ENCODE results near the gene MAN1C1. TPM values are rescaled to one million over a fixed set of nuclear protein-coding genes. Genes with fewer than 3 reads are reported as not detected.

The MAN1C1 gene
- total RNA-seq, 1 experiment from 2014 or later: 9.3 TPM

DNA sequence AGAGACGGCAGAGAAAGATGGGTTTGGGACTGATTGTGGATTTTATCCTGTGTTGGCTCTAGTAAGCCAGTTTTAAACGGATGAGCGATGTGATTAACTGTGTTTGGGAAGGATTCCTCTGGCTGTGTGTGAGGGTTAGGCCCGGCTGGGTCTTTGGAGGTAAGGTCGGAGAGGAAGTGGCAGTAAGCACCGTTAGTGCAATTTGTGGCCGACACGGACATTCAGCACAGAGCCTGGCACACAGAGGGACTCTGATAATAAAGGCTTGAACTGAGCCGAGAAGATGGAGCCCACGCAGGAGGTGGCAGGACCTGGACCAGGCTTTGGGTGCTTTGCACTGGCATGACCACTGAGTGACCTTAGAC lies 204.5 kb downstream of the MAN1C1 start:
- no peak for DNase-seq
- Histone ChIP-seq H3K9ac (ENCODE audit: extremely low read depth, insufficient read length, low read length) (peak overlapping the region; percentile 52), H3K14ac (ENCODE audit: insufficient read depth, low read length) (no peak overlapping the region)

More for the DNA sequence above, 204.5 kb downstream of the MAN1C1 start:
- Histone ChIP-seq H2BK120ac (ENCODE audit: low read depth, low read length, poor library complexity, severe bottlenecking) (no peak overlapping the region), H3K23ac (ENCODE audit: insufficient read length, low read depth, low read length) (no peak overlapping the region), H3T11ph (ENCODE audit: low read length) (no peak overlapping the region), H3K56ac (ENCODE audit: insufficient read length, low read depth, low read length) (no peak overlapping the region), H3K4ac (ENCODE audit: low read depth, low read length) (no peak overlapping the region), H3K18ac (ENCODE audit: insufficient read length, low read depth, low read length) (no peak overlapping the region), H4K91ac (ENCODE audit: insufficient read length, low read depth, low read length) (no peak overlapping the region), H3K9me3 (ENCODE audit: control insufficient read depth, low read depth, low read length) (no peaks in the 10 kb centered on the region), H3K23me2 (ENCODE audit: insufficient read length, low read depth, low read length, poor library complexity, severe bottlenecking) (peaks cover 11% of the 10 kb centered on the region), H2BK12ac (ENCODE audit: insufficient read length, low read depth, low read length) (no peak overlapping the region), H3K79me2 (ENCODE audit: insufficient read depth, low read length) (no peaks in the 10 kb centered on the region; the same call in 1 of the 2 replicates), H2AK5ac (ENCODE audit: insufficient read length, low read length) (no peak overlapping the region), H2BK20ac (ENCODE audit: low read depth, low read length, poor library complexity, severe bottlenecking) (no peak overlapping the region), H2BK15ac (ENCODE audit: low read depth, low read length) (no peak overlapping the region), H2AFZ (ENCODE audit: low read length) (no peak overlapping the region), H3K79me1 (ENCODE audit: insufficient read depth, low read depth, low read length, poor library complexity, severe bottlenecking) (no peaks in the 10 kb centered on the region), H4K8ac (replicated peaks; ENCODE audit: insufficient read length, low read depth, low read length) (no peak overlapping the region), H4K20me1 (ENCODE audit: control insufficient read depth, insufficient read depth, insufficient read length) (peaks cover 3% of the 10 kb centered on the region), H4K5ac (ENCODE audit: insufficient read length, low read depth, low read length) (no peak overlapping the region), H3K4me2 (ENCODE audit: insufficient read depth, insufficient read length, low read length) (peak overlapping the region; percentile 69), H3K4me1 (ENCODE audit: insufficient read depth, low read length) (peaks cover 4% of the 10 kb centered on the region; the same call in 1 of the 2 replicates), H3K27me3 (ENCODE audit: insufficient read depth, low read length) (no peaks in the 10 kb centered on the region), H2BK5ac (ENCODE audit: insufficient read length, low read length) (no peak overlapping the region), H3K27ac (ENCODE audit: insufficient read length, low read depth, low read length) (no peak overlapping the region)
- H3K4me1 Mint-ChIP-seq: peaks cover 32% of the 10 kb centered on the region in 2 experiments
- no peaks in the 10 kb centered on the region for H3K9me3 Mint-ChIP-seq
- H3K27ac Mint-ChIP-seq: peak overlapping the region in 1 of 3 experiments; percentile 74; a peak in 2 of 7 replicates
- H3K36me3 Mint-ChIP-seq (ENCODE audit: insufficient read depth in 1 of 3, low read depth in 3 of 3): peaks cover 0 to 5% (median 0%) of the 10 kb centered on the region in 3 experiments; a peak in 4 of 7 replicates
- peaks cover 13% of the 10 kb centered on the region for H3K27me3 Mint-ChIP-seq (ENCODE audit: low read depth)
- WGBS (ENCODE audit: extremely low coverage, insufficient read length, low lambda C conversion rate): no CpG with 5 or more reads among the region's 10 CpGs
- TF ChIP-seq CTCF (conservative IDR thresholded peaks at IDR 0.05): no peak
- H3K4me3 Mint-ChIP-seq: peak overlapping the region; percentile 90 to 95
